Measurements from ENCODE around the gene SAFB. TPM values are rescaled to one million over a fixed set of nuclear protein-coding genes. Genes with fewer than 3 reads are reported as not detected.

The SAFB gene
- total and polyA plus RNA-seq, 2 of the 4 experiments (the other 2 are of a cell fraction), result 18.5 to 41.2 TPM

DNA sequence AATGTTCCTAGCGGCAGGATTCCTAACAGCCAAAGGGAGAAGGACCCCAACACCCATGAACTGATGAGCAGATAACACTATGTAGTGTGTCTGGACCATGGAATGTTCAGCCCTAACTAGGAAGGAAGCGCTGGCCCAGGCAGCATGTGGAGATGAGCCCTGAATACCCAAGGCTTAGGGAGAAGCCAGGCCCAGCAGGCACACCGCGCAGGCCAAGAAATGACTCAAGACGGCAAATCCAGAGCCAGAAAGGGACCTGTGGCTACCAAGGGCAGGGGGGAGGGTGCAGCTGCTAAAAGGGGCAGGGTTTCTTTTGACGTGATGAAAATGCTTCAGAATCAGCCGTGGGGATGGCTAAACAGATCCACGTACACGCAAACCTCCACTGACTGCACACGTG lies 34.4 kb upstream of the SAFB start:
- no peak overlapping the region for H2BK120ac ChIP-seq (ENCODE audit: low read depth, low read length)
- no peak overlapping the region for H4K5ac ChIP-seq (ENCODE audit: low read depth, low read length)
- ChIA-PET POLR2A (ENCODE audit: unreplicated experiment) (no interaction called here), CTCF (no interaction called here)
- no peaks in the 10 kb centered on the region for H3K9me1 ChIP-seq (ENCODE audit: insufficient read depth, low read length)
- no peak overlapping the region for H3K14ac ChIP-seq (replicated peaks; ENCODE audit: low read depth, low read length)
- no peak overlapping the region for H3K23ac ChIP-seq (ENCODE audit: low read depth, low read length)
- dilution Hi-C loops (cut with HindIII; ENCODE audit: low sequenced_read_pairs, unreplicated experiment) (no loop called here), intact Hi-C loops (cut with micrococcal nuclease) (no loop called here), in situ Hi-C loops (cut with MboI; ENCODE audit: low sequenced_read_pairs) (no loop called here)
- peaks cover 69% of the 10 kb centered on the region for H3K36me3 ChIP-seq (ENCODE audit: control insufficient read depth, insufficient read depth, low read length)
- H3K4ac ChIP-seq (ENCODE audit: low read depth, low read length), result no peak overlapping the region
- H2BK5ac ChIP-seq (ENCODE audit: low read depth, low read length, poor library complexity, severe bottlenecking), result no peak overlapping the region
- DNase-seq (no peak), ATAC-seq (ENCODE audit: low read depth) (no peak)
- no peaks in the 10 kb centered on the region for H3K4me1 ChIP-seq (ENCODE audit: control insufficient read depth, insufficient read depth, low read length)
- H3K4me3 ChIP-seq (ENCODE audit: insufficient read depth, low read depth, low read length), result no peak overlapping the region
- no peak overlapping the region for H3K18ac ChIP-seq (ENCODE audit: low read depth, low read length)
- no peak overlapping the region for H4K8ac ChIP-seq (ENCODE audit: low read depth in 2 of 2, low read length in 2 of 2)
- no peak overlapping the region for H2AK9ac ChIP-seq (replicated peaks; ENCODE audit: low read depth, low read length, poor library complexity)
- no peak overlapping the region for H3K4me2 ChIP-seq (ENCODE audit: low read depth, low read length)
- H2BK20ac ChIP-seq (ENCODE audit: low read depth, low read length), result no peak overlapping the region
- no peak overlapping the region for H2BK15ac ChIP-seq (ENCODE audit: low read depth, low read length)
- TF ChIP-seq CHD1 (IDR thresholded peaks at IDR 0.05; ENCODE audit: low read depth, low read length) (no peak), CEBPB (IDR thresholded peaks at IDR 0.05; ENCODE audit: low read depth, low read length) (no peak), MAFK (IDR thresholded peaks at IDR 0.05; ENCODE audit: low read depth, low read length) (no peak), MAZ (IDR thresholded peaks at IDR 0.05; ENCODE audit: borderline replicate concordance, low read depth, low read length) (no peak)
- TF ChIP-seq, protein P1, sequence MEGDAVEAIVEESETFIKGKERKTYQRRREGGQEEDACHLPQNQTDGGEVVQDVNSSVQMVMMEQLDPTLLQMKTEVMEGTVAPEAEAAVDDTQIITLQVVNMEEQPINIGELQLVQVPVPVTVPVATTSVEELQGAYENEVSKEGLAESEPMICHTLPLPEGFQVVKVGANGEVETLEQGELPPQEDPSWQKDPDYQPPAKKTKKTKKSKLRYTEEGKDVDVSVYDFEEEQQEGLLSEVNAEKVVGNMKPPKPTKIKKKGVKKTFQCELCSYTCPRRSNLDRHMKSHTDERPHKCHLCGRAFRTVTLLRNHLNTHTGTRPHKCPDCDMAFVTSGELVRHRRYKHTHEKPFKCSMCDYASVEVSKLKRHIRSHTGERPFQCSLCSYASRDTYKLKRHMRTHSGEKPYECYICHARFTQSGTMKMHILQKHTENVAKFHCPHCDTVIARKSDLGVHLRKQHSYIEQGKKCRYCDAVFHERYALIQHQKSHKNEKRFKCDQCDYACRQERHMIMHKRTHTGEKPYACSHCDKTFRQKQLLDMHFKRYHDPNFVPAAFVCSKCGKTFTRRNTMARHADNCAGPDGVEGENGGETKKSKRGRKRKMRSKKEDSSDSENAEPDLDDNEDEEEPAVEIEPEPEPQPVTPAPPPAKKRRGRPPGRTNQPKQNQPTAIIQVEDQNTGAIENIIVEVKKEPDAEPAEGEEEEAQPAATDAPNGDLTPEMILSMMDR (conservative IDR thresholded peaks at IDR 0.05; ENCODE audit: low read depth, low read length), result no peak
- 96% methylated on average over 5 of the region's 10 CpGs; no CpG with 5 or more reads in 1 of the 2 experiments for WGBS, 2 experiments (ENCODE audit: extremely low coverage in 2 of 2, insufficient read length in 1 of 2)
- H2AK5ac ChIP-seq (ENCODE audit: low read depth, low read length), result no peak overlapping the region
- H3K56ac ChIP-seq (ENCODE audit: extremely low read depth, insufficient read depth, low read length), result no peak overlapping the region
- H3K27ac ChIP-seq (ENCODE audit: insufficient read depth, low read length), result no peak overlapping the region
- no peaks in the 10 kb centered on the region for H3K9me3 ChIP-seq (ENCODE audit: control insufficient read depth, insufficient read depth, low read length)
- no peaks in the 10 kb centered on the region; the same call in none of the 2 replicates for H4K20me1 ChIP-seq (ENCODE audit: insufficient read depth, low read length)
- H3K27me3 ChIP-seq (ENCODE audit: control insufficient read depth, insufficient read depth, low read length), result no peaks in the 10 kb centered on the region
- peaks cover 0 to 13% of the 10 kb centered on the region in 2 experiments; a peak in 2 of 4 replicates for H3K79me1 ChIP-seq (ENCODE audit: low read depth in 1 of 2, low read length in 2 of 2)
- H2AFZ ChIP-seq (replicated peaks; ENCODE audit: low read length, poor library complexity), result no peak overlapping the region
- H3K9ac ChIP-seq (ENCODE audit: low read depth, low read length), result no peak overlapping the region
- no TSS peak for BruUV-seq (replicated peaks)
- H4K91ac ChIP-seq (ENCODE audit: insufficient read depth, low read depth, low read length), result no peak overlapping the region
